Brain pericyte (primary cell): ENCODE results near the gene MR1.

ENCODE experiments used
- DNase-seq: peaks from one replicate; pipeline ENCODE4 v3.0.0-alpha.2; 2012; ENCODE audit warnings: low read depth, low spot score

MR1 gene

DNA sequence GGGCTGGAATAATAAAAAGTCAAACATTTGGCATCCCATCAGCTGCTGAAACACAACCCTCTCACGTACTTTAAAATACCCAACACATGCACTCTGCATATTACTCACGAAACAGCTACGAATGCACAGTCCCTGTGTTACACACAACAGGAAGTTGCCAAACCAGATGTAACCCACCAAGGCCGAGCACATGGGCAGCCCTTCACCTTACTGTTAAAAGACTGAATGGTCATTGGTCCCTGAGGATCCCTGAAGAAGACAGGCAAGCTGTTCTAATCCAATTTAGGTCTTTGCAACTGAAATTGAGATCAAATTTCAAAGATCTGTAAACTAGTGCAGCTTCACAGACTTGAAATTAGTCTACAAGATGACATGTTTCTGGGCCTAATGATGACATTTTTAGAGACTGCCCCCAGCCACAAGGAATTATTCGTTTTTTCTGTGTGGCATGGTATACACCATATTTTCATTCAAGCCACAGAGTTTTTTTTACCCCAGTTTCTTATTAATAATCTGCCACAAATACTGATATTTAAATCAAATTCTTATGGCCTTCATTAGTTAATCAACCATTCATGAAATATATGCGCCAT, 29.1 kb downstream of the MR1 start:
- no peak for DNase-seq

DNA sequence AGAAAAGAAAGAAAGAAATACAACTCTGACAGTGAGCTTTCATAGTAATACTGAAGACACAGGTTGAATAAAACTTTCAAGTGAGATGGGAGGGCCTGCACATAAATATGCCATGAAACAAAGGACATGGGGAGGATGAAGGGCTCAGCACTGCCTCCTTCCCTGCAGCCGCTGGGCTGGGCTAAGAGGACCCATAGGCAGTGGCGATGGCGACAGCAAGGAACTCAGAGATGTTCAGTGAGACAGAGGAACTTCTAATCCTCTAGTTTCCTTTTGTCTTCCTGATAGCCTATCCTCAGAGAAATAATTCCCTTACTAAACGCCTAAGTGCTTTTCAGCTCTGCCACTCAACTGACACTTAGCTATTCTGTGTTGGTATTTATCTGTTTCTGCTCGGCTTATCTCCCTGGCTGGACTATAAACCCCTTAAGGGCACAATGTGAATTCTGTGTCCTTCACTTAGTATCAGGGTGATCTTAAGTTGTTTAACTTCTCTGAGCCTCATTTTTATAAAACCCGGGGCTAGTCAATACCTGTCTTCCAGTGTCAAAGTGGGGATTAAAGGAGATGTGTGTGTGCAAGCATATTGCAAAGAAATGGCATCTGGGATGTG, 30.3 kb downstream of the MR1 start:
- no peak for DNase-seq

DNA sequence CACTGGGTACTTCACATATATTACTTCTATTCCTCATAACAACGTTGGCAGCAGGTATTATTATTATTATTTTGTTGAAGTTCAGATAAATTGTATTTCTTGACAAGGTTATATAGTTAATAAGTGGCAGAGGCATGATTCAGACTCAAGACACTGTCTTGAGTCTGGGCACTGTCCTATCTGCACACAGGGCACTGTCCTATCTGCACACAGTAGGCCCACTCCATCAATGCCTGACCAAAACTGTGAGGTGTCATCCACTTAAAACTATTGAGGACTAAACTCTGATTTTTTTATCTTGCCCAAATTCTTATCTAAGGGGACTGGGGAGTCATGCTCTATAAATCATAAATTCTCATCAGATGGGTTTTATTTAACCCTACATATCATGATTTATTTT, 30.9 kb downstream of the MR1 start:
- DNase-seq = no peak

DNA sequence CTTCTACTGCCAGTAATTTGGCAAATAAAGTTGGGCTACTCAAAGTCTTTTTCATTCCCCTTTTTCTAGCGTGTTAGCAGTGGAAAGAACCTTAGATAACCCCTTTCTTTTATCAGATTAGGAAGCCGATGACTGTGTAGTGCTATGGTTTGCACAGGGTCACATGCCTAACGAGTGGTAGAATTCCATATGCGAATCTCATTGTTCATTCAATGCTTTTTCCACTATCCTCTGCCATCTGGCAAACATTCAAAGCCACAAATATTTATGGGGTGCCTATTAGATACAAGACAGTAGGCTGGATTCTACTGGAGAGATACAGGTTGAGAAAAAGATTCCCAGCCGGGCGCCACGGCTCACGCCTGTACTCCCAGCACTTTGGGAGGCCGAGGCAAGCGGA, 39.9 kb downstream of the MR1 start:
- DNase-seq = no peak

DNA sequence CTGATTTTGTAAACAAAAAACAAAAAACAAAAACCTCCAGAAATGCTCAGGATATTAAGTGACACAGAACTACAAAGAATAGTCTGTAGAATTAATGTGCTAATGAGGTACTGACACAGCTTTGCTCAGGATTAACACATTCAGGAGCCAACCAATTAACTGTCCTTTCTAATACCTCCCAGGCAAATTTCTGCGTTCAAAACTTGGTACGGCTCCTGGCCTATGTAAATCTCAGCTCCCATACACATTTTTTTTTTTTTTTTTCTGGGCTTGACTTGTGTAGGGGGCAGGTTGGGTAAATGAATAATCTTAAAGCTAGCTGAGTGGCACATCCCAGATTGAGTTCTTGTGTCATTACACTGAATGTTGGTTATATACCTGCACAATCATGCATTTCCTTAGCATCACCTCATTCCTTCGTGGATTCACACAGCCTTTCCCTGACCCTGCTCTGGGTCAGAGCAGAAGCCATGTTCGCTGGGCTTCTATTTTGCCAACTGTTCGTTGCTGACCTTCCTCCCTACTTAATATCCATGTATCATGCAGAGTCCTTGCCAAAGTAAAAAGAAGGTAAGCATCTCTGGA, 42.1 kb downstream of the MR1 start:
- DNase-seq = no peak

DNA sequence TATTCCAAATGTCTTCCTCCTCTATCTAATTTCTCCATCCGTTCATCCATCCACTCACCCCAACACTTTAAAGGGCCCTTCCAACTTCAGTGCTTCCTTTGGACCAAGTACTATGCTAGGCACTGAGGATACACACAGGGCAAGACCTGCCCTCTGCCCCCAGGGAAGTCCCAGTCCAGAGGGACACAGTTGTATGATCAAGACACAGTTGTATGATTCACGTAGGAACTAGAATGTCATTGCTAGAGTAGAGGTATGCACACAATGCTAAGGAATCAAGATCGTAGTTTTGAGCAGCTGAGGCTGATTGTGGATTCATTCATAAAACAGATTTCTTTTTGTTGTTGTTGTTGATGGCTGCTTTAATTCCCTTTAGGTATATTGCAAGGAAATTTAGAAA, 43.1 kb downstream of the MR1 start:
- DNase-seq = no peak

DNA sequence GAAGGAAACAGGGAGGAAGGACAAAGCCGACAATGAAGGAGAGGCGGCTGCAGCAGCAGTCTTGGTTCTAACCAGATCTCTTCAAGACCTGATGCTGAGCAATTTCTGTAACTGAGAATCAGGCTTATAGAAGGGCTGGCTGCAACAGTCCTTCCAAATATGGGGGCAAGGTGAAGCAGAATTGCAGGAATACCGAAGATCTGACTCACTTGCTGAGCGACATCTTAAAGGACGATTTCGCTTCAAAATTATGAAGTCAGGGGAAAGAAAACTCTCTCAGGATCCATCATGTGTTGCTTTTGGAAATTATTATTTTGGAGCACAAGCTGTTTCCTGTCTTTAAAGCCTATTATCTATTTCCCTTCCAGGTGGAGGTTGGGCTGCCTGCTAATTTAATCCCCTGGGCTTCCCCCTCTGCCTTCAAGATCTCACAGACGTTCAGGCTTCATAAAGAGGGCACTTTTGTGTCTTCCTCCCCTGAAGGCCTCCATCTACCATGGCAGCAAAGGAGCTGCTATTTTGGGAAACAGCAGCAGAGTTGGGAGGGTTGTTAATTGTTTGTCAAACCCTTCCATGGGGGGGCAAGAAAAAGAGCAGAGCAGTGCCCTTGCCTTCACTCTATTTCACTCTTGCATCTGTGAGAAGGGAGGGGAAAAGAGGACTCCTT, 43.9 kb downstream of the MR1 start:
- no peak for DNase-seq

DNA sequence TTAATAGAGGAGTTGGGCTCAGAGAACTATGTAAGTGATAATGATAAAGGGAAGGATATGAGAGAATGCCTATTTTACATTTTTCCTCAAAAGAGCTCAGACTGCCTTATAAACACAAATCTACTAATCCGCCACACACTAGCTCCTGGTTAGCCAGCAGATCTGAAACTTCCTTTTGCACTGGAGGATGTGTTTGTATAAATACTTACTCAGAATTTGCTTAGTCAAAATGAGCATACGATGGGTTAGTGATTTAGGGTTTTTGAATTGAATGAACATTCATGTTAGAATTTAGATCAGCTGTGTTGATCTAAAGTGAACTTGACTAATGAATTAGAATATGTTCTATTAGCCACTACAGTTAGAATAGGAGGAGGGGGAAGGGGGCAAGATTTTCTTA, 45.6 kb downstream of the MR1 start:
- DNase-seq = no peak

DNA sequence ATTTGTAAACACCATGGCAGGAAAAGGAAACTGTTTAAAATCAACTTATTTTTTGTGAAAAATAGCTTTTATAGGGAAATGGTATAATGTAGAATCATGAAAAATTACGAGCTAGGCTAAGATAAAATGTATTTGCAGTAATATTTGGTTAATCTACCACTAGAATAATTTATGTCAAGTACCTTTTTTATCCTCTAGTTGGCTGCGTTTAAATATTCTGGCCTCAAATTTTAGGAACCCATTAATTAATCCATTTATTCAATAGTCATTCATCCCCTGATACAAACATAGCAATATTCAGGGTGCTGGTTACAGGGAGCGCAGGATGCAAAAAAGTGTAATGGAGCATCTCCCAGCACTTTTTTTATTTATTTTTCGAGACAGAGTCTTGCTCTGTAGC, 46.1 kb downstream of the MR1 start:
- no peak for DNase-seq

DNA sequence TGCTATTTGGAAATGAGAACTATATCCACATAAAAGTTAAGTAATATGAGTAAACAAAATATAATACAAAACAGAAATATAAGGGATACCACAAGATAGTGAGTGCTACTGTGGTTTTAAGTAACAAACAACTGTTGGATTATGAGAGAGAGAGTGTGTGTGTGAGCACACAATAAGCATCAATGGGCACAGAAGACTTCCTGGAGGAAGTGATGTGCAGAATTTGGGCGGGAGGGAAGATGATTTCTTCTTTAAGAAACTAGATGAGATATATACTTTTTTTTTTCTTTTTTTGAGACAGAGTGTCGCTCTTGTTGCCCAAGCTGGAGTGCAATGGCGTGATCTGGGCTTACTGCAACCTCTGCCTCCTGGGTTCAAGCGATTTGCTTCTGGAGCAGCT, 46.8 kb downstream of the MR1 start:
- DNase-seq = no peak

DNA sequence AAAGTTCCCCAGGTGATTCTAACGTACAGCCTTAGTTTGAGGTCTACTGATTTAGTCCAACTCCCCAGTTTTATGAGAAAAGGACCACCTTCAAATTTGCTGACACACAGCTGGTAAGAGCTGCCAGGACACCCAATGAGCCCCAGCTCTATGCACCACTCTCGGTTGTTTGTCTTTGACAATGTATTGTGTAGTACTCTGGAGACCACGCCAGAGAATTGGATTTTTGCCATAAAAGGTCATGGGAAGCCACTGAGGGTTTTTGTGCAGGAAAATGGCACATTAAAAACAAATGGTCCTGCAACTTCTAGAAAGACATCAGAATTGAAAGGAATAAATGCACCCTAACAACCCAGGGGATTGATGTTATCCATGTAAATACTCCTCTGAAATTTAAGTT, 47.6 kb downstream of the MR1 start:
- no peak for DNase-seq

DNA sequence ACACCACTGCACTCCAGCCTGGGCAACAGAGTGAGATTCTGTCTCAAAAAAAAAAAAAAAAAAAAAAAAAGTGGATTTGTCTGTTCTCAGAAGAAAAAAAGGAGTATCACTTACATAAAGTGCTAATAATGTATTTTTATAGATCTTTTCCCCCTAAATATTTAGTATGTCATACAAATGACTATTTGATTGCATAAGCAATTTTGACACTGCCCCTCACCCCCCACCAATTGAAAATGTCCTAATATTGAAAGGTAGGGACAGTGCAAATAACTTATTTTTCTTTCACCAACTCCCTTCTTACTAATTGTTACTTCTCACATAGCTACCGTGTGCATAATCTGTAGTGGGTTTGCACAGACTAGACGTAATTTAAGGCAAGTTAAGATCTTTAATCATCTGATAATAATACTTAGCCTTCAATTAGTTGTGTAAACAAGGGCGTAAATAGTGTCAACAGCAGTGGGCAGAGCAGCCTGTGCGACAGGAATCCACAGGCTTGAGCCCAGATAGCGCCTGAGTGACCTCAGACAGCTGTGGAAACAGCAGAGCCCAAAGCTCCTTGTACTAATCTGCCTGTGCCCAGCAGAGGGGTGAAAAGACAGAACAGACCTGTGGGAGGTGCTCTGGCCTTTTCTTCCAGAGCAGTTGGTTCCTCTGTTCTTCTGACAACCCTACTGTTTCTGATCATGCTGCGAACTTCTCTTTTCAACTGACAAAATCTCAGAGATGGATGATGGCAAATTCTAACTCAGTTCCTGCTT, 50.2 kb downstream of the MR1 start:
- no peak for DNase-seq

DNA sequence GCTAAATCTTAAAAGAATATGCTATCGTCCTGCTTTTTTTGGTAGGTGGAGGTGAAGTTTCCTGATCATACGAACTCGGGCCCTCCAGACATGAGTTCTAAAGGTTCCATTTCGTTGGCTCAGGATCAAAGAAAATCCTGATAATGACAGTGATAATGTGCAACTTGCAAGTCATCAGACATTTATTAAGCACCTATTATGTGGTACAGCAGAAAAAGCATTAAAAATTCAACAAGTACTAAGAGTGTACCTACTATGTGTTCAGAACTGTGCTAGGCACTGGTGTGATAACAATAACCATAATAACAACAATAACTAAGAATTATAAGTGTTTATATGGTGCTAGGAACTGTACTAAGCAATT, 50.8 kb downstream of the MR1 start:
- no peak for DNase-seq

DNA sequence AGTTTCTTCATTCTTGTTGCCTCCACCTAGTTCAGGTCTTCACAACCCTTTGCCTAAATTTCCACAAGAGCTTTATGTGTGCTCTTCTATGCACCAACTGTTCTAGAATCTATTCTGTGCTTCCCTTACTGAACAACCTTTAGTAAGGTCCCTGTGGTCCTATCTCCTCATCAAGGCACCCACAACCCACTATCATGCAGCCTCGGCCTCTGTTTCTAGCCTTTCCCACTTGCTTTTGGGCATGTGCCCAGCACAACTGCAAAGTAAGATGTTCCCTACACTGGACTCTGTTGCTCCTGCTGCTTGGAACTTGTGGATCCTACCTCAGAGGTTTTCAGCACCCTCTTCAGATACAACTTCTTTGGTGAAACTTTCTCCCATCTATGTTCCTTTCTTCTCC, 52.3 kb downstream of the MR1 start:
- DNase-seq = no peak

DNA sequence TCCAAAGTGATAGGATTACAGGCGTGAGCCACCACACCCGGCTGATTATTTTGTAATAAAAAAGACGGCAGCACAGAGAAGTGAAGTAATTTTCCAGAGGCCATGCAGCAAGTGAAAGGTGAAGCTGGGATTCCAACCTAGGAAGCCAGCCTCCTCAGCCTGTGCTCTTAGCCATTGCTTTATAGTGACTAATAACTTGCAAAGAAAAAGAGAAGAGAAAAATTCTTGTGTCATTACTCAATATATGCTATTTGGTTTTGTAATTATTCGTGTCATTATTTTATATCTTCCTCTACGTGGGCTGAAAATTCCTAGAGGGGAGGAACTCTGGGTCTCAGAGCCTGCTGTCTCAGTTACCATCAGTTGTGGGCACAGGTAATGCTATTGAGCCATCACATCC, 53.1 kb downstream of the MR1 start:
- no peak for DNase-seq

DNA sequence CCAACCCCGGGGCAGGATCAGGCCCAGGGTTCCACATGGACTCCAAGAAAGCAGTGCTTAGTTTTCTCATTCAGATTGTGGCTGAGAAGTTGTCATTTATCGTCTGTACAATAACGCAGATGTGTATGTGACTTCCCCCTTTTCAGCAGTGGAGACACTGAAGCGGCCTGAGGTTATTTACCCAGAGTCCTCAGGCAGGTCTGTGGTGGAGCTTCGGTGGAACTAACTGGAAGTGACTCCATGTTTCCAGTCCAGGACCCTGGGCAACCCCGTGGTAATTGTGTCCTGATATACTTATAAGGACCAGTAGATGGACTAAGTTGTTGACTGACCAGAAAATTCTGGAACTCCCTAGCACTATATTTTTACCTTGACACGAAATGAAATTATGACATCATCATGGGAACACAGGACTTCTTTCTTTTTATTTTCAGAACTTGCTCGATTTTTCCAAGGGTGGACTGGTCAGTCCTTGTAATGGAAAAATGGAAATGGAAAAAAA, 53.7 kb downstream of the MR1 start:
- no peak for DNase-seq

DNA sequence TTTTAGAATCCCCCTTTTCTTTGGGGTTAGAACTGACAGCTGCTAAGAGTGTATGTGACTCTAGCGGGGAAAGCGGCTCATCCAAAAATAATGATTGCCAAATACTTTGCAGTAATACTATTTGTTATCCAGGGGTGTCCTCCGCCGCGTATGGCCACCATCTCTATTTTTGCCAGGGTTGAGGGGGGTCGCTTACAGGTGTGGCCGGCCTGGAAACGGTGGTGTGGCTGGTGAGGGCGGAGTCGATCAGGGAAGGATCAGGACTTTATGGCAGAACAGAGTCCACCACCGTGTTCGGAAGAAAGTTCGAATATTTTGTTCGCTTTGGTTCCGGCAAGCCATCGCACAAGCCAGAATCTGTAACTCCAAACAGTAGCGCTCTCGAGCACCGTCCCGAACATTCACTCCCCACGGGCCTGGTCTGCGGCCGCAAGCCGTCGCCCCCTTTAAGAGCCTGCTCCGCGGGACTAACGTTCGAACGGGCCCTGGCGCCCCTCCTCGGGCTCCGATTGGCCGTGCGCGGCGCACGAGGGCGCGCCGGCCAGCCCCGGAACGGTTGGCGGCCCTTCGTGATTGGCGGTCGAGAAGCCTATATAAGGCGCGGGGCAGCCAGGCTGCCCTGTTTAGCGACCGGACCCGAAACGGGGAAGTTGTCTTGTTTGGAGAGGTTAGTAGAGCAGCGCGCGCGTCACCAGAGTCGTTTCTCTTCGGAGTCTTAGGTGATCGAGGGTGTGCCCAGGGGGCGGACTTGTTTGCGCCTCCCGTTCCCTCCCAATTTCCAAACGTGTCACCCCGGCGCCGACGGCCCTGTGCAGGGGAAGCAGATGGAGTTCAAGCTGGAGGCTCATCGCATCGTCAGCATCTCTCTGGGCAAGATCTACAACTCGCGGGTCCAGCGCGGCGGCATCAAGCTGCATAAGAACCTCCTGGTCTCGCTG, 54.6 kb downstream of the MR1 start, which contains the start of gene IER5:
Gene IER5 (plus strand): TSS at position 622 of the 938 bp plus-strand sequence. CDS start 203 bp downstream, at position 825.
- DNase-seq = peak; percentile 89

DNA sequence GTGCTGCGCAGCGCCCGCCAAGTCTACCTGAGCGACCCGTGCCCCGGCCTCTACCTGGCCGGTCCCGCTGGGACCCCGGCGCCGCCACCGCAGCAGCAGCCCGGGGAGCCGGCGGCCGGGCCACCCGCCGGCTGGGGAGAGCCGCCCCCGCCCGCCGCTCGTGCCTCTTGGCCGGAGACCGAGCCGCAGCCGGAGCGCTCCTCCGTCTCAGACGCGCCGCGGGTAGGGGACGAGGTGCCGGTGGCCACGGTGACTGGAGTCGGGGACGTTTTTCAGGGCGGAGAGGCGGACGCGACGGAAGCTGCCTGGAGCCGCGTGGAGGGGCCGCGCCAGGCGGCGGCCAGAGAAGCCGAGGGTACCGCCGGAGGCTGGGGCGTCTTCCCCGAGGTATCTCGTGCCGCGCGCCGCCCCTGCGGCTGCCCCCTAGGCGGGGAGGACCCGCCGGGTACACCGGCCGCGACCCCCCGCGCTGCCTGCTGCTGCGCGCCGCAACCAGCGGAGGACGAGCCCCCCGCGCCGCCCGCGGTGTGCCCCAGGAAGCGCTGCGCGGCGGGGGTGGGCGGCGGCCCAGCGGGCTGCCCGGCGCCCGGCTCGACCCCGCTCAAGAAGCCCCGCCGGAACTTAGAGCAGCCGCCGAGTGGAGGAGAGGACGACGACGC, 55.4 kb downstream of the MR1 start:
- no peak for DNase-seq

DNA sequence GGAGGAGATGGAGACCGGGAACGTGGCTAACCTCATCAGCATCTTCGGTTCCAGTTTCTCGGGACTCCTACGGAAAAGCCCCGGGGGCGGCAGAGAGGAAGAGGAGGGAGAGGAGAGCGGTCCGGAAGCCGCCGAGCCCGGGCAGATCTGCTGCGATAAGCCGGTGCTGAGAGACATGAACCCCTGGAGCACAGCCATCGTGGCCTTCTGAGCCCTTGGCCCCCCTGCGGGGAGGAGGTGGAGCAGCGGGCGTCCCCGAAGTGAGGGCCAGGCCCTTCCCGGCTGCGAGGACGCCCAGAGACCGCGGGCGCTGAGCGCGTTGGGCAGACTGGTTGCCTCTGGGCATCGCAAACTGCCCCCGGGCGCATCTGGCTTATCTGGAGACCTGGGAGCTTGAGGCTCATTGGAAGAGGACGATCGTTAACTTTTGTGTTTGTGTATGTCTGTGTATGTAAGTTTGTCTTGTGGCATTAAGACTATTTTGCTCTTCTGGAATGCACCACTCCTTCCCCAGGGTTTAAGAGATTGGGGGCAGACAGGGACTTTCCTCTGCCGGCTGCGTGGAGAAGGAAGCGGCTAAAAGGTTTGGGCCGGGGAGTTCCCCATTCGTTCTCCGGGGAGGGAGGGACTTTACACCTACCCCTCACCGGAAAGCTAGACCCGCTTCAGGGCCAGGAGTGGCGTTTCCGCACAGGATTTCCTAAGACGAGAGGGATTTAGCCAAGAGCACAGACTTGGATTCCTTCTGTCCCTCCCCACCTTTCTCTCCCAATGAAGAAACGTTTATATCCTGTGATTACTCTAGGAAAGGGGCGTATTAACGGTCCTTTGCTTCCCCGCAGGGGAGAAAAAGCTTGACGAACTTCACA, 56.1 kb downstream of the MR1 start:
- DNase-seq = no peak
